Limb (tissue), 2 donors: ENCODE measurements around the gene KMT2B.
"Not testable (repeated sequence)": the region's sequence is repeated elsewhere in the genome, so short reads cannot be mapped to it uniquely, and the experiment has no call there.

Source experiments
- DNase-seq, 2 donors: peaks; one replicate each; pipeline ENCODE4 v3.0.0-alpha.2; 2016; ENCODE audit errors: extremely low spot score in 2 of 2

Gene KMT2B

GRCh38 chr19:35712567-35713505, 5.0 kb upstream of the KMT2B start:
- no peak for DNase-seq

- no peak for DNase-seq
Measured at GRCh38 chr19:35713506-35713850, 4.3 kb upstream of the KMT2B start.

GRCh38 chr19:35713904-35714495, 3.8 kb upstream of the KMT2B start:
- DNase-seq, result no peak

GRCh38 chr19:35714601-35715354, 3.0 kb upstream of the KMT2B start:
- DNase-seq, result peak in 1 of 2 donors; percentile 18

GRCh38 chr19:35715355-35715809, 2.4 kb upstream of the KMT2B start:
- peak in 1 of 2 donors; percentile 42 for DNase-seq

- no peak for DNase-seq
Measured at GRCh38 chr19:35715981-35716800, 1.6 kb upstream of the KMT2B start.

GRCh38 chr19:35716801-35717664, 770 bp upstream of the KMT2B start:
- peak; percentile 82 to 90 for DNase-seq

- peak in 1 of 2 donors; percentile 66 for DNase-seq
Measured at GRCh38 chr19:35718345-35719041, 690 bp downstream of the KMT2B start.

GRCh38 chr19:35719402-35720162, 1.8 kb downstream of the KMT2B start:
- DNase-seq, result peak in 1 of 2 donors; percentile 28

- DNase-seq, result no peak
Measured at GRCh38 chr19:35720163-35720524, 2.3 kb downstream of the KMT2B start.

GRCh38 chr19:35720648-35721047, 2.8 kb downstream of the KMT2B start:
- peak in 1 of 2 donors; percentile 29 for DNase-seq

- peak in 1 of 2 donors; percentile 27 for DNase-seq
Measured at GRCh38 chr19:35721374-35721773, 3.6 kb downstream of the KMT2B start.

GRCh38 chr19:35722461-35722860, 4.7 kb downstream of the KMT2B start:
- peak in 1 of 2 donors; percentile 24 for DNase-seq

GRCh38 chr19:35722897-35723296, 5.1 kb downstream of the KMT2B start:
- DNase-seq, result no peak

- DNase-seq, result no peak
Measured at GRCh38 chr19:35723671-35724070, 5.9 kb downstream of the KMT2B start.

GRCh38 chr19:35724132-35724531, 6.3 kb downstream of the KMT2B start:
- not testable (repeated sequence) for DNase-seq

- no peak for DNase-seq
Measured at GRCh38 chr19:35724560-35724959, 6.8 kb downstream of the KMT2B start.

- no peak for DNase-seq
Measured at GRCh38 chr19:35725216-35725861, 7.5 kb downstream of the KMT2B start.
